Endothelial cell of umbilical vein (primary cell): ENCODE measurements around the gene MGAT4B. TPM values are rescaled to one million over a fixed set of nuclear protein-coding genes. Genes with fewer than 3 reads are reported as not detected.

Experiments
- BruUV-seq: library from RNA; stranded (reverse); fragments of 400-500 nt; replicated peaks from 2 replicates; lab custom pipeline; 2021; lab: Mats Ljungman, UMichigan
- CTCF ChIA-PET: fragments of 300-600, 350-600 bp; sonication (Branson Sonifier 250); formaldehyde crosslinking; loops from one replicate; lab custom pipeline; 2021; ENCODE audit warnings: antibody characterized with exemption, inconsistent platforms; lab: Charles Lee
- POLR2A ChIA-PET: fragments of 300-600, 350-600 bp; sonication (Branson Sonifier 250); formaldehyde crosslinking; loops from one replicate; lab custom pipeline; 2021; ENCODE audit warnings: antibody characterized with exemption, inconsistent platforms; lab: Charles Lee
- DNase-seq: peaks from one replicate; pipeline ENCODE4 v3.0.0-alpha.2; 2011; ENCODE audit warnings: low read depth, low spot score
- FAIRE-seq: peaks from 2 replicates; lab custom pipeline; 2011; peaks lifted over from hg19 to GRCh38; lab: Jason Lieb, UNC
- H2AFZ ChIP-seq: 2 replicates; pipeline ENCODE4 v1.6.0; 2012; ENCODE audit warnings: low read depth, low read length, control low read depth, inconsistent platforms
- H3K27ac ChIP-seq: 2 replicates; pipeline ENCODE4 v1.5.1; 2011; ENCODE audit warnings: low read depth, mild to moderate bottlenecking, control low read depth, low read length, moderate library complexity; ENCODE audit not compliant: insufficient read depth
- H3K27me3 ChIP-seq, 2 experiments: 2 replicates each; pipeline versions ENCODE4 v1.6.0 to v1.6.1; 2011; ENCODE audit warnings: low read length in 2 of 2, mixed read lengths in 1 of 2; ENCODE audit not compliant: control insufficient read depth in 2 of 2, insufficient read depth in 2 of 2
- H3K36me3 ChIP-seq, 2 experiments: 2 replicates in 1 of 2; 3 replicates in 1 of 2; pipeline ENCODE4 v1.5.1; 2011; ENCODE audit warnings: low read length in 2 of 2, mild to moderate bottlenecking in 1 of 2, moderate library complexity in 1 of 2; ENCODE audit not compliant: control insufficient read depth in 2 of 2, insufficient read depth in 2 of 2; ENCODE audit errors: extremely low read depth in 1 of 2
- H3K4me1 ChIP-seq: 3 replicates; pipeline ENCODE4 v1.5.1; 2011; ENCODE audit warnings: mild to moderate bottlenecking, low read length; ENCODE audit not compliant: control insufficient read depth, insufficient read depth; ENCODE audit errors: extremely low read depth
- H3K4me2 ChIP-seq: 2 replicates; pipeline ENCODE4 v1.6.1; 2011; ENCODE audit warnings: low read length, control low read depth, mixed read lengths; ENCODE audit not compliant: insufficient read depth
- H3K4me3 ChIP-seq, 3 experiments: fragments of 200-600 bp in 1 of 3; sonication (generic), shearing (Covaris generic) in 1 of 3; replicated peaks in 1 of 3; 2 replicates each; pipeline ENCODE4 v1.5.1; 2011 to 2016; ENCODE audit warnings: control low read depth in 3 of 3, low read length in 3 of 3, mild to moderate bottlenecking in 2 of 3, inconsistent platforms in 1 of 3, low read depth in 1 of 3, moderate library complexity in 1 of 3; ENCODE audit not compliant: insufficient read depth in 1 of 3
- H3K79me2 ChIP-seq: 2 replicates; pipeline ENCODE4 v1.6.0; 2012; ENCODE audit warnings: low read length, inconsistent platforms; ENCODE audit not compliant: control insufficient read depth, insufficient read depth
- H3K9ac ChIP-seq: replicated peaks from 2 replicates; pipeline ENCODE3; 2011; ENCODE audit warnings: low read length, control low read depth; ENCODE audit not compliant: insufficient read depth; ENCODE audit errors: extremely low read depth
- H3K9me1 ChIP-seq: replicated peaks from 3 replicates; pipeline ENCODE4 v1.6.0; 2011; ENCODE audit warnings: mild to moderate bottlenecking, low read length; ENCODE audit not compliant: control insufficient read depth, insufficient read depth; ENCODE audit errors: extremely low read depth
- H3K9me3 ChIP-seq: replicated peaks from 2 replicates; pipeline ENCODE4 v1.5.1; 2012; ENCODE audit warnings: low read length, inconsistent platforms; ENCODE audit not compliant: control insufficient read depth, insufficient read depth
- H4K20me1 ChIP-seq: replicated peaks from 2 replicates; pipeline ENCODE3; 2011; ENCODE audit warnings: mild to moderate bottlenecking, low read length; ENCODE audit not compliant: control insufficient read depth, insufficient read depth; ENCODE audit errors: extremely low read depth
- CTCF ChIP-seq, 2 donors: IDR thresholded peaks; 1 replicate in 1 of 2; 2 replicates in 1 of 2; pipeline ENCODE4 v1.5.1; 2011; ENCODE audit warnings: low read length in 2 of 2, mild to moderate bottlenecking in 2 of 2, moderate library complexity in 2 of 2, control low read depth in 1 of 2, inconsistent platforms in 1 of 2, low read depth in 1 of 2; ENCODE audit not compliant: insufficient read depth in 1 of 2; ENCODE audit errors: extremely low read depth in 1 of 2
- EZH2 ChIP-seq: IDR thresholded peaks from 2 replicates; pipeline ENCODE4 v1.6.1; 2012; ENCODE audit warnings: borderline replicate concordance, low read depth, mild to moderate bottlenecking, moderate library complexity, low read length, inconsistent platforms; ENCODE audit not compliant: severe bottlenecking
- FOS ChIP-seq: IDR thresholded peaks from 2 replicates; pipeline ENCODE4 v1.6.1; 2011; ENCODE audit warnings: mild to moderate bottlenecking, low read length, moderate library complexity, borderline replicate concordance; ENCODE audit not compliant: insufficient read depth
- POLR2A ChIP-seq: IDR thresholded peaks from 2 replicates; pipeline ENCODE4 v1.6.1; 2012; ENCODE audit warnings: low read depth, mild to moderate bottlenecking, control low read depth, low read length
- POLR2AphosphoS5 ChIP-seq: IDR thresholded peaks from 2 replicates; pipeline ENCODE4 v1.6.1; 2012; ENCODE audit warnings: low read depth, mild to moderate bottlenecking, control low read depth, low read length, moderate library complexity; ENCODE audit not compliant: insufficient read depth
- dilution Hi-C: fragments of 300-500 bp; cut with MboI; formaldehyde crosslinking; loops from one replicate; pipeline ENCODE4 v1.15.0; 2019; ENCODE audit warnings: low sequenced_read_pairs; ENCODE audit not compliant: extremely low pct_ligation_motif_present
- intact Hi-C: fragments of 100-400 bp; cut with micrococcal nuclease; formaldehyde crosslinking; loops from one replicate; pipeline ENCODE4 v1.10.0; 2022
- polyA plus RNA-seq, 4 experiments: library from polyadenylated mRNA; depleted of rRNA in 3 of 4; stranded (reverse) in 3 of 4; unstranded in 1 of 4; fragments of >200 nt; gene quantifications; 2 replicates each; pipeline versions ENCODE4 v1.2.1 to v1.2.3, GENCODE V29; 2011 to 2012; ENCODE audit warnings: missing spikeins in 1 of 4
- total RNA-seq: library from RNA; stranded (reverse); gene quantifications from 2 replicates; pipeline ENCODE4 v1.2.3, GENCODE V29; 2021

MGAT4B gene
- total and polyA plus RNA-seq, 2 donors (not counting 3 experiments of a cell fraction or from before 2014, with no cell fraction given): 243 TPM

GRCh38 chr5:179820483-179821297 is 14.0 kb upstream of the MGAT4B start, which contains the start of gene SQSTM1:
Gene SQSTM1 (plus strand): TSS chr5:179820905. CDS start chr5:179820937, 32 bp downstream.
- DNase-seq (peak; percentile 80), FAIRE-seq (peak; percentile 83)
- TF ChIP-seq FOS: no peak
- peak; percentile 99 for TF ChIP-seq POLR2AphosphoS5
- no peak for TF ChIP-seq EZH2
- TF ChIP-seq CTCF (IDR thresholded peaks at IDR 0.05; ENCODE audit: extremely low read depth in 1 of 2, insufficient read depth in 1 of 2, low read depth in 1 of 2, low read length in 2 of 2): no peak
- TF ChIP-seq POLR2A: peak; percentile 99
- no peaks in the 10 kb centered on the region for H3K9me3 ChIP-seq
- ChIA-PET CTCF (interaction anchor here (0.6 to 2.6 kb wide), 4 partner anchors 19 to 88 kb away, joined by 3 to 21 read pairs (median 6); partner anchors contain the start of gene MAML1), POLR2A (interaction anchor here (0.5 to 1.7 kb wide), 13 partner anchors 10 to 261 kb away, joined by 3 to 18 read pairs (median 6); partner anchors contain the start of genes HNRNPH1, MAML1 and MRNIP)
- H3K27me3 ChIP-seq: no peaks in the 10 kb centered on the region
- H3K9ac ChIP-seq: peak within 1 kb of the TSS; percentile 87
- peak within 1 kb of the TSS; percentile 96 for H3K27ac ChIP-seq
- dilution Hi-C loops: no loop called here
- peaks cover 22 to 30% of the 10 kb centered on the region in 2 experiments for H3K36me3 ChIP-seq
- H3K4me3 ChIP-seq: peak within 1 kb of the TSS; percentile 49 to 90 (median 82)
- BruUV-seq: no TSS peak
- H3K9me1 ChIP-seq: no peaks in the 10 kb centered on the region
- H3K79me2 ChIP-seq: peaks cover 51% of the 10 kb centered on the region
- H3K4me1 ChIP-seq: peaks cover 37% of the 10 kb centered on the region
- peak within 1 kb of the TSS; percentile 88 for H3K4me2 ChIP-seq
- peaks cover 10% of the 10 kb centered on the region for H4K20me1 ChIP-seq
- intact Hi-C loops: loop anchor here (1.0 to 5.0 kb wide), 6 partner anchors 38 to 263 kb away; partner anchors contain the start of genes MAML1, MRNIP and RNF130
- no peak within 1 kb of the TSS for H2AFZ ChIP-seq
